PC-3 (cell line): Measurements from ENCODE around the gene ARMC8. TPM values are rescaled to one million over a fixed set of nuclear protein-coding genes. Genes with fewer than 3 reads are reported as not detected.

Source experiments
- ATAC-seq: fragments of 200-7000 bp; cut with Tn5 transposase; 2 replicates; pipeline ENCODE4 v1.9.1; 2020; ENCODE audit warnings: mild to moderate bottlenecking, moderate library complexity
- BruUV-seq: library from RNA; stranded (reverse); fragments of 400-500 nt; replicated peaks from 2 replicates; lab custom pipeline; 2021; lab: Mats Ljungman, UMichigan
- CTCF ChIA-PET: fragments of 300-600 bp; sonication (Branson Sonifier 250); formaldehyde crosslinking; loops from one replicate; lab custom pipeline; 2022; ENCODE audit warnings: antibody characterized with exemption; lab: Charles Lee
- POLR2A ChIA-PET: fragments of 300-600 bp; sonication (Branson Sonifier 250); formaldehyde crosslinking; loops from one replicate; lab custom pipeline; 2022; ENCODE audit warnings: antibody characterized with exemption; ENCODE audit not compliant: unreplicated experiment; lab: Charles Lee
- DNase-seq: peaks from one replicate; pipeline ENCODE4 v3.0.0-alpha.2; 2015
- H2AFZ ChIP-seq: fragments of 300-600 bp; sonication (generic); 2 replicates; pipeline ENCODE4 v1.6.0; 2016; ENCODE audit warnings: antibody characterized with exemption, low read length
- H3F3A ChIP-seq: fragments of 300-600 bp; sonication (generic); one replicate; pipeline ENCODE4 v1.6.0; 2017; ENCODE audit warnings: antibody characterized with exemption, low read length, control low read depth, mild to moderate bottlenecking; ENCODE audit not compliant: unreplicated experiment
- H3K27ac ChIP-seq: fragments of 300-600 bp; sonication (generic); 2 replicates; pipeline ENCODE4 v1.5.1; 2016; ENCODE audit warnings: mild to moderate bottlenecking, low read length
- H3K27me3 ChIP-seq: fragments of 300-600 bp; sonication (generic); 2 replicates; pipeline ENCODE4 v1.6.1; 2016; ENCODE audit warnings: low read length, mixed read lengths
- H3K36me3 ChIP-seq: fragments of 300-600 bp; sonication (generic); 2 replicates; pipeline ENCODE4 v1.6.1; 2016; ENCODE audit warnings: low read depth, mixed run types, low read length, mixed read lengths
- H3K4me1 ChIP-seq: fragments of 300-600 bp; sonication (generic); 2 replicates; pipeline ENCODE4 v1.5.1; 2016; ENCODE audit warnings: low read length; ENCODE audit not compliant: insufficient read depth
- H3K4me2 ChIP-seq: fragments of 300-600 bp; sonication (generic); 2 replicates; pipeline ENCODE4 v1.6.0; 2016; ENCODE audit warnings: low read length
- H3K4me3 ChIP-seq: fragments of 300-600 bp; sonication (generic); 2 replicates; pipeline ENCODE4 v1.5.1; 2016; ENCODE audit warnings: mild to moderate bottlenecking, low read length, mixed read lengths
- H3K79me2 ChIP-seq: fragments of 300-600 bp; sonication (generic); 2 replicates; pipeline ENCODE4 v1.6.1; 2017; ENCODE audit warnings: low read length, mixed read lengths
- H3K9ac ChIP-seq: fragments of 300-600 bp; sonication (generic); 2 replicates; pipeline ENCODE4 v1.6.0; 2016; ENCODE audit warnings: mild to moderate bottlenecking, low read length
- H3K9me2 ChIP-seq: fragments of 300-600 bp; sonication (generic); replicated peaks from 2 replicates; pipeline ENCODE4 v1.6.1; 2016; ENCODE audit warnings: mixed run types, low read length, mixed read lengths
- H3K9me3 ChIP-seq: fragments of 300-600 bp; sonication (generic); 2 replicates; pipeline ENCODE4 v1.6.1; 2016; ENCODE audit warnings: low read length, mixed read lengths
- H4K20me1 ChIP-seq: fragments of 300-600 bp; sonication (generic); 2 replicates; pipeline ENCODE4 v1.6.1; 2016; ENCODE audit warnings: low read length, mixed read lengths
- EZH2 ChIP-seq: fragments of 300-600 bp; sonication (generic); IDR thresholded peaks from one replicate; pipeline ENCODE4 v1.6.1; 2017; ENCODE audit warnings: antibody characterized with exemption, mild to moderate bottlenecking, low read length; ENCODE audit not compliant: unreplicated experiment
- EZH2phosphoT487 ChIP-seq: fragments of 300-600 bp; sonication (generic); IDR thresholded peaks from 2 replicates; pipeline ENCODE4 v1.6.1; 2018; ENCODE audit warnings: mild to moderate bottlenecking, antibody characterized with exemption, low read length, borderline replicate concordance
- intact Hi-C: fragments of 100-400 bp; cut with micrococcal nuclease; formaldehyde crosslinking; loops from 2 replicates; pipeline ENCODE4 v1.9.0; 2023
- total RNA-seq: library from RNA; depleted of rRNA; stranded (reverse); fragments of >200 nt; gene quantifications from 2 replicates; pipeline ENCODE4 v1.2.3, GENCODE V29; 2014
- TF ChIP-seq, protein P1 (sequence below): fragments of 300-600 bp; sonication (generic); conservative IDR thresholded peaks from 2 replicates; pipeline ENCODE4 v1.5.1; 2017; ENCODE audit warnings: antibody characterized with exemption, low read depth, mild to moderate bottlenecking, low read length

Gene ARMC8
- total RNA-seq, 1 experiment from 2014 or later, result 21.1 TPM

DNA sequence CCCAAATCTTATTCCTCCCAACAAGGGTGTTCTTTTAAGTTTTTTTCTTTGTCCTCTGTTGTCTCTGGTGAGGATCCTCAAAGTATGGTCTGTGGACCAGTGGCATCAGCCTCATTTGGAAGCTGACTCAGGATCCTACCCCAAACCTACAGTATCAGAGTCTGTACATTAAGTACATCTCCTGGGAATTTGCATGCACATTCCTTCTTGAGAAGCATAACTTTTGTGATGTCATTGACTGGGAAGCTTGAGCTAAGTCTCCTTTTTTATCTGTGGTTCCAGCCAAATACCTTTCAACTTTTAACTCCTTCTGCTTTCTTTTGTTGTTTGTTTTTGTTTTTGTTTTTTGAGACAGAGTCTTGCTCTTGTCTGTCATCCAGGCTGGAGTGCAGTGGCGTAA lies 40.5 kb downstream of the ARMC8 start:
- ATAC-seq, result no peak
- no TSS peak for BruUV-seq
- Histone ChIP-seq H3K4me3 (no peak overlapping the region), H3K4me1 (no peaks in the 10 kb centered on the region), H3K4me2 (no peak overlapping the region), H3F3A (no peaks in the 10 kb centered on the region), H3K79me2 (no peaks in the 10 kb centered on the region), H3K9ac (no peak overlapping the region), H3K27me3 (no peaks in the 10 kb centered on the region), H2AFZ (no peak overlapping the region), H4K20me1 (no peaks in the 10 kb centered on the region), H3K9me2 (no peaks in the 10 kb centered on the region), H3K36me3 (peaks cover 19% of the 10 kb centered on the region), H3K27ac (no peak overlapping the region), H3K9me3 (no peaks in the 10 kb centered on the region)
- DNase-seq, result no peak
- ChIA-PET POLR2A (no interaction called here), CTCF (no interaction called here)
- intact Hi-C loops, result no loop called here
- TF ChIP-seq, protein P1, sequence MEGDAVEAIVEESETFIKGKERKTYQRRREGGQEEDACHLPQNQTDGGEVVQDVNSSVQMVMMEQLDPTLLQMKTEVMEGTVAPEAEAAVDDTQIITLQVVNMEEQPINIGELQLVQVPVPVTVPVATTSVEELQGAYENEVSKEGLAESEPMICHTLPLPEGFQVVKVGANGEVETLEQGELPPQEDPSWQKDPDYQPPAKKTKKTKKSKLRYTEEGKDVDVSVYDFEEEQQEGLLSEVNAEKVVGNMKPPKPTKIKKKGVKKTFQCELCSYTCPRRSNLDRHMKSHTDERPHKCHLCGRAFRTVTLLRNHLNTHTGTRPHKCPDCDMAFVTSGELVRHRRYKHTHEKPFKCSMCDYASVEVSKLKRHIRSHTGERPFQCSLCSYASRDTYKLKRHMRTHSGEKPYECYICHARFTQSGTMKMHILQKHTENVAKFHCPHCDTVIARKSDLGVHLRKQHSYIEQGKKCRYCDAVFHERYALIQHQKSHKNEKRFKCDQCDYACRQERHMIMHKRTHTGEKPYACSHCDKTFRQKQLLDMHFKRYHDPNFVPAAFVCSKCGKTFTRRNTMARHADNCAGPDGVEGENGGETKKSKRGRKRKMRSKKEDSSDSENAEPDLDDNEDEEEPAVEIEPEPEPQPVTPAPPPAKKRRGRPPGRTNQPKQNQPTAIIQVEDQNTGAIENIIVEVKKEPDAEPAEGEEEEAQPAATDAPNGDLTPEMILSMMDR, result no peak
- TF ChIP-seq EZH2phosphoT487, result no peak
- TF ChIP-seq EZH2, result no peak

DNA sequence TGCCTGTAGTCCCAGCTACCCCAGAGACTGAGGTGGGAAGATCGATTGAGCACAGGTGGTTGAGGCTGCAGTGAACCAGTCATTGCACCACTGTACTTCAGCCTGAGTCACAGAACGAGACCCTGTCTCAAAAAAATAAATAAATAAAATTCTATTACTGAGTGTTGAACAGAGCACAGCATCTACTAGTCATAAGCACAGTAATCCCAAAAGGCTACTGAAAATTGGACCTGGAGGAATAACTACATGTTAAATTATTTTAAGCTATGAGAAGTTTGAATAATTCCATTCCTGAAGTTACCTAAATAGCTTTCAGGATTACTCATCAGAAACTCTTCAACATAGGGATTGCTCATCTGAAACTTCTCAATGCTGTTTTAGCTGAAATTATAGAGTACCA lies 43.4 kb downstream of the ARMC8 start:
- Histone ChIP-seq H3K36me3 (peaks cover 5% of the 10 kb centered on the region; the same call in 1 of the 2 replicates), H3K4me1 (peaks cover 19% of the 10 kb centered on the region), H3F3A (peaks cover 5% of the 10 kb centered on the region), H3K4me3 (no peak overlapping the region), H3K9ac (no peak overlapping the region), H3K27me3 (no peaks in the 10 kb centered on the region), H2AFZ (no peak overlapping the region), H3K27ac (no peak overlapping the region), H3K9me2 (no peaks in the 10 kb centered on the region), H4K20me1 (peaks cover 9% of the 10 kb centered on the region; the same call in 1 of the 2 replicates), H3K79me2 (no peaks in the 10 kb centered on the region), H3K9me3 (no peaks in the 10 kb centered on the region), H3K4me2 (no peak overlapping the region)
- intact Hi-C loops, result no loop called here
- CTCF ChIA-PET, result no interaction called here
- DNase-seq (no peak), ATAC-seq (no peak)
- no peak for TF ChIP-seq EZH2
- TF ChIP-seq, protein P1, result no peak
- no peak for TF ChIP-seq EZH2phosphoT487
- POLR2A ChIA-PET, result no interaction called here
- BruUV-seq, result no TSS peak

DNA sequence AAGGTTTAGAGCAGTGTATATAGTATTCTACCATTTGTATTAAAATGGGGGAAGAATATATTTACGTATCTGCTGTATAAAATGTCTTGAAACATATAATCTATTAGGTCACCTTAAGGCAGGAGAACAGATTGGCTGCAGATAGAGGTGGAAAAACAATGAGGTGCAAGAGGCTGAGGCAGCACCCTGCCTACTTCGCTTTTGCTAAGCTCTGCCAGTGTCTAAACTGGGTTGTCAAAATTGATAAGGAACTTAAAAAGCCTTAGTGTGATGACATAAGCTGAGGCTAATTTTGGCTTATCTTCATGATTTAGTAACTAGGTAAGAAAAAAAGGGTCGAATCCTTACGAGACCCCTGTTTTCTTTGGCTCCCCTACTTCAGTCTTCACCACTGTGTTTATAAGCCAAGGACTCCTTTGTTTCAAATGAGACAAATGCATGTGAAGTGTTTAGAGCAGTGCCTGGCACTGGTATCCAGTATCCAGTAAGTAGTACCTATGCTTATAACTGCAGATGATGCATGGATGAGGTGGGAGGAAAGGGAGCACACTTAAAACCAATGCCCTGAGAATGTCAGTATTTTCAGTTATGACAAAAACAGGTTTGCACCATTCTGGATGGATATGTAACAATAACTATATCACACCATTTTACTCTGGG lies 45.7 kb downstream of the ARMC8 start:
- Histone ChIP-seq H3K4me2 (no peak overlapping the region), H3K9me2 (no peaks in the 10 kb centered on the region), H3K27ac (no peak overlapping the region), H2AFZ (no peak overlapping the region), H3F3A (peaks cover 5% of the 10 kb centered on the region), H3K36me3 (peaks cover 15% of the 10 kb centered on the region; the same call in 1 of the 2 replicates), H3K4me1 (peaks cover 19% of the 10 kb centered on the region), H3K4me3 (no peak overlapping the region), H3K9me3 (no peaks in the 10 kb centered on the region), H3K79me2 (no peaks in the 10 kb centered on the region), H3K9ac (no peak overlapping the region), H3K27me3 (no peaks in the 10 kb centered on the region), H4K20me1 (peaks cover 9% of the 10 kb centered on the region; the same call in 1 of the 2 replicates)
- ChIA-PET POLR2A (no interaction called here), CTCF (no interaction called here)
- ATAC-seq (no peak), DNase-seq (no peak)
- BruUV-seq, result no TSS peak
- intact Hi-C loops, result no loop called here
- TF ChIP-seq, protein P1, result no peak
- TF ChIP-seq EZH2phosphoT487 (no peak), EZH2 (no peak)
